Neural cell (in vitro differentiated cells): ENCODE data around the gene ARHGEF38.

Source experiments
- CTCF ChIP-seq: fragments of 450-650 bp; IDR thresholded peaks from 2 replicates; pipeline ENCODE4 v1.5.1; 2014; ENCODE audit warnings: antibody characterized with exemption, mild to moderate bottlenecking, moderate library complexity; ENCODE audit not compliant: poor library complexity, severe bottlenecking
- EP300 ChIP-seq: fragments of 450-650 bp; conservative IDR thresholded peaks from 2 replicates; pipeline ENCODE4 v1.6.1; 2014; ENCODE audit warnings: antibody characterized with exemption, mild to moderate bottlenecking, moderate library complexity; ENCODE audit not compliant: poor library complexity, severe bottlenecking
- EZH2 ChIP-seq: fragments of 200-600, 300-800 bp; shearing (Covaris generic), sonication (generic); IDR thresholded peaks from 2 replicates; pipeline ENCODE4 v1.6.1; 2014; ENCODE audit warnings: antibody characterized with exemption, low read length, borderline replicate concordance, mild to moderate bottlenecking; ENCODE audit not compliant: insufficient read depth, poor library complexity, severe bottlenecking
- POLR2AphosphoS5 ChIP-seq: IDR thresholded peaks from 2 replicates; pipeline ENCODE4 v1.6.1; 2012
- RAD21 ChIP-seq: fragments of 450-650 bp; conservative IDR thresholded peaks from 2 replicates; pipeline ENCODE4 v1.6.1; 2014; ENCODE audit warnings: antibody characterized with exemption, mild to moderate bottlenecking, moderate library complexity
- REST ChIP-seq: IDR thresholded peaks from 2 replicates; pipeline ENCODE4 v1.6.1; 2012; ENCODE audit warnings: borderline replicate concordance
- TAF1 ChIP-seq: IDR thresholded peaks from 2 replicates; pipeline ENCODE4 v1.6.1; 2012; ENCODE audit warnings: low read depth

- no peak for TF ChIP-seq CTCF
- no peak for TF ChIP-seq TAF1
- no peak for TF ChIP-seq RAD21
- no peak for TF ChIP-seq EZH2
- TF ChIP-seq REST = no peak
- TF ChIP-seq POLR2AphosphoS5 = no peak
- no peak for TF ChIP-seq EP300
These were observed 43.1 kb upstream of the ARHGEF38 start for GRCh38 chr4:105509291-105509690.
